MG63 (cell line): ENCODE data around the gene IPO7. TPM values are rescaled to one million over a fixed set of nuclear protein-coding genes. Genes with fewer than 3 reads are reported as not detected.
"Not testable (repeated sequence)": the region's sequence is repeated elsewhere in the genome, so short reads cannot be mapped to it uniquely, and the experiment has no call there.

ENCODE experiments used
- DNase-seq: peaks from one replicate; pipeline ENCODE4 v3.0.0-alpha.2; 2020
- H3K27me3 ChIP-seq: fragments of 250-450 bp; sonication (Bioruptor Pico); 2 replicates; pipeline ENCODE4 v1.5.1; 2020; ENCODE audit warnings: mild to moderate bottlenecking, moderate library complexity
- H3K36me3 ChIP-seq: fragments of 250-450 bp; sonication (Bioruptor Pico); 2 replicates; pipeline ENCODE4 v1.5.1; 2020; ENCODE audit warnings: mild to moderate bottlenecking, moderate library complexity
- H3K4me3 ChIP-seq: fragments of 250-450 bp; sonication (Bioruptor Pico); 2 replicates; pipeline ENCODE4 v1.5.1; 2020; ENCODE audit warnings: mild to moderate bottlenecking, moderate library complexity
- H3K9me3 ChIP-seq: fragments of 250-450 bp; sonication (Bioruptor Pico); 2 replicates; pipeline ENCODE4 v1.5.1; 2020; ENCODE audit warnings: mild to moderate bottlenecking, moderate library complexity
- total RNA-seq: library from RNA; depleted of rRNA; stranded (reverse); fragments of >200 nt; shearing (Covaris generic); gene quantifications from 2 replicates; pipeline ENCODE4 v1.2.3, GENCODE V29; 2014; ENCODE audit warnings: low replicate concordance

Gene IPO7
- total RNA-seq, 1 experiment from 2014 or later, result 115 TPM

GRCh38 chr11:9386086-9386485 lies 1.6 kb downstream of the IPO7 start:
- no peak for DNase-seq
- H3K27me3 ChIP-seq, result no peaks in the 10 kb centered on the region
- peaks cover 55% of the 10 kb centered on the region for H3K36me3 ChIP-seq
- H3K9me3 ChIP-seq, result no peaks in the 10 kb centered on the region
- H3K4me3 ChIP-seq, result peak overlapping the region; percentile 84

GRCh38 chr11:9386901-9387300 lies 2.4 kb downstream of the IPO7 start:
- H3K27me3 ChIP-seq, result no peaks in the 10 kb centered on the region
- no peaks in the 10 kb centered on the region for H3K9me3 ChIP-seq
- peak overlapping the region; percentile 84 for H3K4me3 ChIP-seq
- peaks cover 63% of the 10 kb centered on the region for H3K36me3 ChIP-seq
- DNase-seq, result no peak

DNA sequence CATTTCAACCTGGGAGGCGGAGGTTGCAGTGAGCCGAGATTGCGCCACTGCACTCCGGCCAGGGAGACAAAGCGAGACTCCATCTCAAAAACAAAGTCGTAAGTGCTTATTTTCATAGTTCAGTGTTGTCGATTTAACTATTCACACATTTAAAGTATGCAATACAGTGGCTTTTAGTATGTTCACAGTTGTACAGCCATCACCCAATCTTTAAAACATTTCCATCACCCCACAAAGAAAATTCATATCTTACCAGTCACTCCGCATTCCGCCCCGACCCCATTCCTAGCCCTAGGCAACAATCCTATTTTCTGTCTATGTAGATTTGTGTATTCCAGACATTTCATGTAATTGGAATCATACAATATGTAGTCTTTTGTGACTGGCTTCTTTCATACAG lies 11.9 kb downstream of the IPO7 start:
- H3K9me3 ChIP-seq, result no peaks in the 10 kb centered on the region
- H3K36me3 ChIP-seq, result peaks cover 75% of the 10 kb centered on the region
- no peak for DNase-seq
- H3K4me3 ChIP-seq, result no peak overlapping the region
- H3K27me3 ChIP-seq, result no peaks in the 10 kb centered on the region

GRCh38 chr11:9396752-9397151 lies 12.3 kb downstream of the IPO7 start:
- Histone ChIP-seq H3K9me3 (no peaks in the 10 kb centered on the region), H3K36me3 (peaks cover 72% of the 10 kb centered on the region), H3K27me3 (no peaks in the 10 kb centered on the region), H3K4me3 (no peak overlapping the region)
- no peak for DNase-seq

DNA sequence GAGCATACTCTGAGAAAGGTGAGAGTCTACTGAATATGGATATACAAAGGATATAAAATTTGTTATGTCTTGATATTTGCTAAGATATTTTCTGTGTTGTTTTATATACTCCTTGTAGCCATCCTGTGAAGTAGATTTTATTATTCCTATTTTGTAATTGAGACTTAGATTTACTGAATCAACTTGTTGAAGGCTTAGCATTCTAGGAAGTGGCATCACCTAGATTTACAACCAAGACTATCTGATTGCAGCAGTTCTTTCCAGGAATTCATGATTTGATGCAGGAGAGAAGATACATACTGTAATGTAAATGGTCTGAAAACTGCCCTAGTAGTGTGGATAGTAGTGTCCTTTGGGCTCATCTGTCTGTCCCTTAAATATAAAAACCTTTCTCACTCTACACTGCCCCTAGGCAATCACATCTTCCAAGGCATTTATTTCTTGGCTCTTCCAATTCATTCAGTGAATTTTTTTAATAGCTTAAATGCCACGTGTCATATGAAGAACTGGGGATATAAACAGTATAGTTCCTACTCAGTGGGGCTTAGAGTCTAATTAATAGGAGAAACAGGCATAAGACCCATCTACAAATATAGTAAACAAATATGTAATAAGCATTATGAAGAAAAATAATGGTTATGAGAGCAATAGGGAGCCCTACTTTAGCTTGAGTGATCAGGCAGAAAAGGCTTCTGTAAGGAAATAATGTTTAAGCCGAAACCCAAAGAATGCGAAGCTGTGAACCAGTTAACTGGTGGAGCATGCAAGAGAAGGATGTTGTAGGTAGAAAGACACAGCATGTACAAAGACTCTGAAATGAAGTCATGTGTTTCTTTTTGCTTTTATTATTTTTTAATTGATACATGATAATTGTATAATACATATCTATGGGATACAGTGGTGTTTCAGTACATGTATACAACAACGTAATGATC lies 13.6 kb downstream of the IPO7 start:
- DNase-seq, result no peak
- Histone ChIP-seq H3K27me3 (no peaks in the 10 kb centered on the region), H3K36me3 (peaks cover 64% of the 10 kb centered on the region), H3K9me3 (no peaks in the 10 kb centered on the region), H3K4me3 (no peak overlapping the region)

- Histone ChIP-seq H3K9me3 (no peaks in the 10 kb centered on the region), H3K4me3 (no peak overlapping the region), H3K27me3 (no peaks in the 10 kb centered on the region), H3K36me3 (peaks cover 63% of the 10 kb centered on the region)
- DNase-seq, result no peak
These were observed 15.0 kb downstream of the IPO7 start for GRCh38 chr11:9399466-9399865.

DNA sequence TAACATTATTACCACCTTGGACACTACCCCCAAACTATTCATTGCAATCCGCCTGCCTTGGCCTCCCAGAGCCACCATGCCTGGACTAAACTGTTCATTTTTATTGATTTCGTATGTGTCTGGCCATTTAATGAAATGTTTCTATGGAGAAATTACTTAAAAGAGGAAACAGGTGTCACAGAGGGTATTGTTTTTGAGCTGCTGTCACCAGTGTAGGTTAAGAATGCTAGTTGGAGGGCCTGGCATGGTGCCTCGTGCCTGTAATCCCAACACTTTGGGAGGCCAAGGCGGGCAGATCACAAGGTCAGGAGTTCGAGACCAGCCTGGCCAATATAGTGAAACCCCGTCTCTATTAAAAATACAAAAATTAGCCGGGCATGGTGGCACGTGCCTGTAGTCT lies 17.4 kb downstream of the IPO7 start:
- not testable (repeated sequence) for H3K9me3 ChIP-seq, H3K4me3 ChIP-seq, DNase-seq, H3K27me3 ChIP-seq
- peaks cover 59% of the 10 kb centered on the region for H3K36me3 ChIP-seq

GRCh38 chr11:9428706-9429105 lies 44.3 kb downstream of the IPO7 start:
- Histone ChIP-seq H3K4me3 (no peak overlapping the region), H3K27me3 (no peaks in the 10 kb centered on the region), H3K9me3 (no peaks in the 10 kb centered on the region), H3K36me3 (peaks cover 91% of the 10 kb centered on the region)
- no peak for DNase-seq

- Histone ChIP-seq H3K4me3 (no peak overlapping the region), H3K9me3 (no peaks in the 10 kb centered on the region), H3K27me3 (no peaks in the 10 kb centered on the region), H3K36me3 (peaks cover 91% of the 10 kb centered on the region)
- no peak for DNase-seq
These were observed 54.2 kb downstream of the IPO7 start for GRCh38 chr11:9438611-9439010.

GRCh38 chr11:9446230-9446629 lies 61.8 kb downstream of the IPO7 start:
- DNase-seq, result no peak
- H3K36me3 ChIP-seq, result peaks cover 69% of the 10 kb centered on the region
- no peaks in the 10 kb centered on the region for H3K27me3 ChIP-seq
- no peaks in the 10 kb centered on the region for H3K9me3 ChIP-seq
- no peak overlapping the region for H3K4me3 ChIP-seq

- H3K36me3 ChIP-seq, result peaks cover 45% of the 10 kb centered on the region
- no peak for DNase-seq
- no peak overlapping the region for H3K4me3 ChIP-seq
- no peaks in the 10 kb centered on the region for H3K27me3 ChIP-seq
- H3K9me3 ChIP-seq, result no peaks in the 10 kb centered on the region
These were observed 64.3 kb downstream of the IPO7 start for GRCh38 chr11:9448576-9449352.

- not testable (repeated sequence) for H3K27me3 ChIP-seq, H3K4me3 ChIP-seq, H3K9me3 ChIP-seq, DNase-seq
- H3K36me3 ChIP-seq, result peaks cover 22% of the 10 kb centered on the region
These were observed 67.6 kb downstream of the IPO7 start for GRCh38 chr11:9452023-9452422.

- Histone ChIP-seq H3K4me3 (no peak overlapping the region), H3K36me3 (peaks cover 8% of the 10 kb centered on the region), H3K27me3 (no peaks in the 10 kb centered on the region), H3K9me3 (no peaks in the 10 kb centered on the region)
- DNase-seq, result no peak
These were observed 71.3 kb downstream of the IPO7 start for GRCh38 chr11:9455722-9456121.

- Histone ChIP-seq H3K27me3 (no peaks in the 10 kb centered on the region), H3K9me3 (no peaks in the 10 kb centered on the region), H3K36me3 (peaks cover 8% of the 10 kb centered on the region), H3K4me3 (peak overlapping the region; percentile 97)
- peak; percentile 45 for DNase-seq
These were observed 75.3 kb downstream of the IPO7 start for GRCh38 chr11:9459667-9460321.

GRCh38 chr11:9460322-9461062 lies 76.0 kb downstream of the IPO7 start, which contains the start of gene ZNF143:
ZNF143 (plus strand) TSS chr11:9461012; CDS start chr11:9471309, 10,297 bp downstream.
- Histone ChIP-seq H3K4me3 (peak within 1 kb of the TSS; percentile 97), H3K36me3 (peaks cover 8% of the 10 kb centered on the region), H3K27me3 (no peaks in the 10 kb centered on the region), H3K9me3 (no peaks in the 10 kb centered on the region)
- DNase-seq, result peak; percentile 99

- Histone ChIP-seq H3K27me3 (no peaks in the 10 kb centered on the region), H3K4me3 (peak overlapping the region; percentile 63), H3K9me3 (no peaks in the 10 kb centered on the region), H3K36me3 (peaks cover 8% of the 10 kb centered on the region)
- DNase-seq, result peak; percentile 90
These were observed 76.8 kb downstream of the IPO7 start for GRCh38 chr11:9461063-9461759.
